GM18520 (cell line): ENCODE data around the gene MIS12.

Experiments used
- ATAC-seq: cut with Tn5 transposase; IDR thresholded peaks from one replicate; pipeline ENCODE4 v1.9.1; 2021; ENCODE audit not compliant: unreplicated experiment

MIS12 gene

DNA sequence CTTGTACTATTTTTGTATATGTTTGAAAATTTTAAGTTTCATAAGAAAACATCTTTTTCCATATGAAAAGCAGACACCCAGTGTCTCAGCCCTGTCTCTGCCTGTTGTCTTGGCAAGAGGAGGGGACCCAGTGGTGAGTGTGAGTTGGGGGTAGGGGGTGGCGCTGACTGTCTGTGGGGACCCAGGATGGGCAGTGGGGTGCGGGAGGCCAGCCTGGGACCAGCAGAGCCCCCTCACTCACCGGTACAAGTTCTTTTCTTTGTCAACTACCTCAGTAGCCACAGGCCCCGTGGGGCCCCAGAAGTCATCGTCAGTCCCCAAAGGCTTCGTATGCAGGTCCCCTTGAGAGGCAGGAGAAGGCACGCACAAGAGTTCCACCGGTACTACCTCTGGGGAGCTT lies 46.2 kb downstream of the MIS12 start:
- ATAC-seq, result no peak

GRCh38 chr17:5533486-5534315 lies 47.3 kb downstream of the MIS12 start:
- no peak for ATAC-seq

DNA sequence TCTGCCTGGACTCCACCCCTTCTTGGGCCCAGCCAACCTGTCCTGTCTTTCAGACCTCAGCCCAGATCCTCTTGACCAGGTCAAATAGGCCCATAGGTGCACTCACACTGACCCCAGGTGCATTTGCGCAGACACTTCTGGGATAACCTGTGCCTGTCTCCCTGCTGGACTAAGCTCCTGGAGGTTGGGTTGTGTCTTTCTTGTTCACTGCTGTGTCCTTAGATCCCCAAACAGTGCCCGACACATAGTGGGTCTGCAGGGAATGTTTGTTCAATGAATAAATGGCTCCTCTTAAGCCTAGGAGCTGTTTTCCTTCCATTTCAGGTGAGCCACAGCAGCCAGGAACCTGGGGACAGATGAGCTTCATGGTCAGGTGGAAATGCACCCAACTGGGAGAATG lies 49.1 kb downstream of the MIS12 start:
- ATAC-seq, result no peak

DNA sequence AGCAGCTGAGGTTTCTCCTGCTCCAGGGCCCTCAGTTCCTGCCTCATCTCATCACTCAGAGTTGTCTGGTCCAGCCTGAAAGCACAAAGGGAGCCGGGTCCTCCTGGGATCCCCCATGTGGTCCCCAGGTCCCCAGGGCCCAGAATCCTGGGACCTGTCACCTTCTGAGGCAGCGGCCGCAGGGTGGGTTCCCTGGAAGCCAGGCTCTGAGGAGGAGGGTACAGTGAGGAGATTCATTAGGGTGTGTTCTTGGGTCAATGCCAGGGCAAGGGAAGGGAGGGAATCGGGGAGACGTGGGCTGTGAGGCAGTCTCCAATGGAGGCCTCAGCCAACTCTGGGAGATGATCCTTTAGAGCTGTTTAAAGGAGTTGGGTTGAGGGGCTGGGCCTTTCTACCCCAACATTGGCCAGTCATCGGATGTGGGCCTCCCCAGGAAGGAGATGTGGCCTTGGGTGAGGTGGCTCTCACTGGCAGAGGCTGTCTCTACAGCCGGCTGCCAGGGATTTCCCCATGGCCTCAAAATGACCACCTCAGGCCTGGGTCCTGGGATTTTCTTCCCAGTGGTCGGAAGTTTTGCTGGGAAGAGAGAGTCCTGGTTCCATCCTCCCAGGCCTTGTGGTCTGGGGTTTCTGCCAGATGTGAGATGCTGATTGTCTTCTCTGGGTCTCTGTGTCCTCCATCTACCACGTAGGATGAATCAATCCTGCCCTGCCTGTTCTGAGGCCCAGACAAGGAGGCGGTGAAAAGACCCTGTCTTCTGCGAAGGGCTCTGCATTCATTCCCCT lies 50.7 kb downstream of the MIS12 start:
- ATAC-seq, result no peak

DNA sequence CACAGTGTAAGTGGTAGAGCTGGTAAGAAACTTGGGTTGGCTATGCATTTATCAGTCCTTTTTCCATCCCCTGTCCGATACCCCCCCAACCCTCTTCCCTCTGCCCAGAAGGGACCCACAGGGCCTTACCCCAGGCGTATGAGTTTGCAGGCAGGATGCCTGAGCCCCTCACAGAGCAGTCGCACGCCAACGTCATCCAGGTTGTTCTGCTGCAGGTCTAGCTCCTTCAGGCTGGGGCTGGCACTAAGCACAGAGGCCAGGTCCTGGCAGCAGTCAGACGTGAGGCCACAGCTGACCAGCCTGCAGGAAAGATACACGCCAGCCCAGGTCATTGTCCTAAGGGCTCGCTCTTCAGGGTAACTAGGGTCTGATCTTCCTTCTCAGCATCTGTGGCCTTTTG lies 52.9 kb downstream of the MIS12 start:
- no peak for ATAC-seq

DNA sequence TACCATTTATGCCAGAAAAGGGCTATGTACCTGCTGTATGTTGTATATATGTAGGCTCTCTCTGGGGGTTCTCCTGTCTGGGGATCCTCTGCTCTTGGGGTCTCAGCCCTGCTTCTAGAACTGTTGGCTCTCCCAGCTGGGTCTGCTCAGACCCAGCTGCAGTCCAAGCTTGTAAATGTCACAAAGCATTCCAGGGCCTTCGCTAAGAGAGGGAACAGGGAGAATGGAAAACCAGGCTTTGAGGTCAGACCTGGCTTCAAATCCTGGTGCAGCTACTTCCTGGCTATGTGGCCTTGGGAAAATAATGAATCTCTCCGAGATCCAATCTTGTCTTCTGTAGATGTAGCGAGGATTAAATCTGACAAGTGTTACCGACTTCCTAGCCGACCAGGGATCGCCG lies 54.0 kb downstream of the MIS12 start:
- ATAC-seq, result no peak
